Measurements from ENCODE around the gene CTDSP2. TPM values are rescaled to one million over a fixed set of nuclear protein-coding genes. Genes with fewer than 3 reads are reported as not detected.

CTDSP2 gene
- polyA plus RNA-seq, 3 donors = 59.1 to 148 (median 70.2) TPM

DNA sequence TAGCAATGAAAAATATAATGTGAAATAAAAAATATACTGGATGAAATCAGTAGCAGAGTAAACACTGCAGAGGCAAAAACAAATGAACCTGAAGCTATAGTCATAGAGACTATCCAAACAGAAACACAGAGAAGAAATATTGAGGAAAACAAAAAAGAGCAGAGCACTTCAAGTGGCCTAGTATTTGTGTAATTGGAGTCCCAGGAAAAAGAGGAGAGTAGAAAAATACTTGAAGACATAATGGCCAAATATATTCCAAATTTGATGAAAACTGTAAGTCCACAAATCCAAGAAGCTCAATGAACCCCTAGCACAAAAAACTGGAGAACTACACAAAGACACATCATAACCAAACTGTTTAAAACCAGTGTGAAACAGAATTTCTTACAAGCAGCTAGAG lies 37.2 kb upstream of the CTDSP2 start:
- no peak overlapping the region for H3K9ac ChIP-seq (ENCODE audit: insufficient read depth, low read length, poor library complexity, severe bottlenecking)

DNA sequence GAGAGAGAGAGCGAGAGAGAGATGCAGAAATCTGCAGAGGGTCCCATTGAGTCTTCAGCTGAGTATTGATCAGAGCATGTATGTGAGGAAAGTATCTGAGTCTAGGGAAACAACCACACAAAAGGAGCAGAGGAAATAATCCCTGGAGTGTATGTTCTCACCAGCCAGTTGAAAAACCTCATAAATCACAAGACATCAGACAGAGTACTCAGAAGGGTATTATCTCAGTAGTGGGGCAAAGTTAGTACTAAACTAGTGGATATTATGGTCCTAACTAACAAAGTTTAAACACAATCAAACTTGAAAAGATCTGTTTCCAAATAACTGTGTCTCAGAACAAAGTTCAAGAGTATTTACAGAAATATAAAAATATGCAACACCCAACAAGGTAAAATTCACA lies 36.5 kb upstream of the CTDSP2 start:
- peaks cover 2% of the 10 kb centered on the region for H3K4me1 Mint-ChIP-seq
- no peak overlapping the region for H3K4me3 ChIP-seq (replicated peaks in 1 of 3; ENCODE audit: low read depth in 2 of 3, low read length in 3 of 3)
- no peak overlapping the region for H3K4me3 Mint-ChIP-seq
- H3K27me3 ChIP-seq (ENCODE audit: control insufficient read depth in 2 of 2, insufficient read depth in 2 of 2, low read length in 2 of 2) = no peaks in the 10 kb centered on the region
- no peak overlapping the region for H3K27ac Mint-ChIP-seq
- no peaks in the 10 kb centered on the region for H3K4me1 ChIP-seq (ENCODE audit: control insufficient read depth in 1 of 2, insufficient read depth in 2 of 2, low read length in 2 of 2)
- no peak overlapping the region for H3K27ac ChIP-seq (ENCODE audit: low read depth in 1 of 2, low read length in 2 of 2)
- H3K36me3 Mint-ChIP-seq = no peaks in the 10 kb centered on the region
- TF ChIP-seq, protein P1, sequence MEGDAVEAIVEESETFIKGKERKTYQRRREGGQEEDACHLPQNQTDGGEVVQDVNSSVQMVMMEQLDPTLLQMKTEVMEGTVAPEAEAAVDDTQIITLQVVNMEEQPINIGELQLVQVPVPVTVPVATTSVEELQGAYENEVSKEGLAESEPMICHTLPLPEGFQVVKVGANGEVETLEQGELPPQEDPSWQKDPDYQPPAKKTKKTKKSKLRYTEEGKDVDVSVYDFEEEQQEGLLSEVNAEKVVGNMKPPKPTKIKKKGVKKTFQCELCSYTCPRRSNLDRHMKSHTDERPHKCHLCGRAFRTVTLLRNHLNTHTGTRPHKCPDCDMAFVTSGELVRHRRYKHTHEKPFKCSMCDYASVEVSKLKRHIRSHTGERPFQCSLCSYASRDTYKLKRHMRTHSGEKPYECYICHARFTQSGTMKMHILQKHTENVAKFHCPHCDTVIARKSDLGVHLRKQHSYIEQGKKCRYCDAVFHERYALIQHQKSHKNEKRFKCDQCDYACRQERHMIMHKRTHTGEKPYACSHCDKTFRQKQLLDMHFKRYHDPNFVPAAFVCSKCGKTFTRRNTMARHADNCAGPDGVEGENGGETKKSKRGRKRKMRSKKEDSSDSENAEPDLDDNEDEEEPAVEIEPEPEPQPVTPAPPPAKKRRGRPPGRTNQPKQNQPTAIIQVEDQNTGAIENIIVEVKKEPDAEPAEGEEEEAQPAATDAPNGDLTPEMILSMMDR (IDR thresholded peaks at IDR 0.05) = no peak
- no peak overlapping the region for H2AFZ ChIP-seq (ENCODE audit: insufficient read depth, low read depth, low read length, poor library complexity, severe bottlenecking)
- peaks cover 3 to 20% (median 11%) of the 10 kb centered on the region in 7 donors for H3K9me3 Mint-ChIP-seq
- intact Hi-C loops (cut with micrococcal nuclease) = no loop called here
- no CpG with 5 or more reads among the region's 1 CpG for WGBS (ENCODE audit: insufficient coverage)
- DNase-seq = no peak
- no peak overlapping the region for H3K9ac ChIP-seq (ENCODE audit: insufficient read depth, low read length, poor library complexity, severe bottlenecking)
- H3K9me3 ChIP-seq (replicated peaks in 1 of 2; ENCODE audit: control insufficient read depth in 1 of 2, insufficient read depth in 1 of 2, low read length in 2 of 2) = peaks cover 5 to 9% of the 10 kb centered on the region in 2 donors
- no peaks in the 10 kb centered on the region for H3K79me2 ChIP-seq (ENCODE audit: insufficient read depth, low read length)
- no peak overlapping the region for H3K4me2 ChIP-seq (replicated peaks; ENCODE audit: extremely low read depth, low read length, poor library complexity, severe bottlenecking)
- H3K27me3 Mint-ChIP-seq (ENCODE audit: low read depth in 3 of 3) = peaks cover 3 to 6% (median 4%) of the 10 kb centered on the region in 3 donors
- no peaks in the 10 kb centered on the region for H4K20me1 ChIP-seq (ENCODE audit: insufficient read depth, low read length)
- no peaks in the 10 kb centered on the region for H3K36me3 ChIP-seq (replicated peaks in 1 of 2; ENCODE audit: control insufficient read depth in 1 of 2, insufficient read depth in 2 of 2, low read length in 2 of 2)

More for the DNA sequence above, 37.2 kb upstream of the CTDSP2 start:
- Mint-ChIP-seq H3K36me3 (no peaks in the 10 kb centered on the region), H3K4me1 (no peaks in the 10 kb centered on the region), H3K27me3 (ENCODE audit: low read depth in 3 of 3) (peaks cover 4 to 9% (median 7%) of the 10 kb centered on the region in 3 donors), H3K27ac (peak overlapping the region in 1 of 7 donors; percentile 25), H3K4me3 (no peak overlapping the region), H3K9me3 (peaks cover 3 to 20% (median 11%) of the 10 kb centered on the region in 7 donors)
- no peak overlapping the region for H3K27ac ChIP-seq (ENCODE audit: low read depth in 1 of 2, low read length in 2 of 2)
- H2AFZ ChIP-seq (ENCODE audit: insufficient read depth, low read depth, low read length, poor library complexity, severe bottlenecking) = no peak overlapping the region
- H3K4me2 ChIP-seq (replicated peaks; ENCODE audit: extremely low read depth, low read length, poor library complexity, severe bottlenecking) = no peak overlapping the region
- no peaks in the 10 kb centered on the region for H3K79me2 ChIP-seq (ENCODE audit: insufficient read depth, low read length)
- no peak overlapping the region for H3K4me3 ChIP-seq (replicated peaks in 1 of 3; ENCODE audit: low read depth in 2 of 3, low read length in 3 of 3)
- H3K36me3 ChIP-seq (replicated peaks in 1 of 2; ENCODE audit: control insufficient read depth in 1 of 2, insufficient read depth in 2 of 2, low read length in 2 of 2) = no peaks in the 10 kb centered on the region
- H4K20me1 ChIP-seq (ENCODE audit: insufficient read depth, low read length) = no peaks in the 10 kb centered on the region
- no peak for DNase-seq
- no peaks in the 10 kb centered on the region for H3K27me3 ChIP-seq (ENCODE audit: control insufficient read depth in 2 of 2, insufficient read depth in 2 of 2, low read length in 2 of 2)
- H3K4me1 ChIP-seq (ENCODE audit: control insufficient read depth in 1 of 2, insufficient read depth in 2 of 2, low read length in 2 of 2) = no peaks in the 10 kb centered on the region
- intact Hi-C loops (cut with micrococcal nuclease) = no loop called here
- peaks cover 5 to 9% of the 10 kb centered on the region in 2 donors for H3K9me3 ChIP-seq (replicated peaks in 1 of 2; ENCODE audit: control insufficient read depth in 1 of 2, insufficient read depth in 1 of 2, low read length in 2 of 2)
- TF ChIP-seq, protein P1 (IDR thresholded peaks at IDR 0.05) = no peak
